GM18499 (cell line): ENCODE results near the gene SGSM2.
A peak's percentile ranks its signal among the peaks of the same experiment; 100 is the strongest.
"Not testable (repeated sequence)": the region's sequence is repeated elsewhere in the genome, so short reads cannot be mapped to it uniquely, and the experiment has no call there.

ENCODE experiments used
- ATAC-seq: cut with Tn5 transposase; IDR thresholded peaks from one replicate; pipeline ENCODE4 v1.9.1; 2021; ENCODE audit warnings: moderate number of reproducible peaks; ENCODE audit not compliant: insufficient read depth, unreplicated experiment

The SGSM2 gene

GRCh38 chr17:2336852-2337543 is at the start of gene SGSM2:
Gene SGSM2, plus strand, starts transcription at chr17:2337501. Its CDS starts 188 bp downstream, at chr17:2337689.
- no peak for ATAC-seq

DNA sequence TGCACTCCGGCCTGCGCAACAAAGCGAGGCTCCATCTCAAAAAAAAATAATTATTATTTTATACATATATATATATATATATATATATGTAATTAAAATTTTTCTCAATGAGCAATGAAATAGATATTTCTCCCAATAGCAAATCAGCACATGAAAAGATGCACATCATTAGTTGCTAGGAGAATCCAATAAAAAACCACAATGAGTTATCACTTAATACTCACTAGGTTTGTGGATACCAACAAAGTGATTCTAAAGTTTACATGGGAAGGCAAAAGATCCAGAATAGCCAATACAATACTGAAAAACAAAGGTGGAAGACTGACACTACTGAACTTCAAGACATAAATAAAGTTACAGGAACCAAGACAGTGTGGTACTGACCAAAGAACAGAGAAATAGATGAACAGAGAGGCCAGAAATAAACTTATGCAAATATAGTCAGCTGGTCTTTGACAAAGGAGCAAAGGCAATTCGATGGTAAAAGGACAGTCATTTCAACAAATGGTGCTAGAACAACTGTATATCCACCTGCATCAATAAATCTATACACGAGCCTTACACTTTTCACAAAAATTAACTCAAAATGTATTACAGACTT is 47.3 kb upstream of the SGSM2 start:
- ATAC-seq, result no peak

DNA sequence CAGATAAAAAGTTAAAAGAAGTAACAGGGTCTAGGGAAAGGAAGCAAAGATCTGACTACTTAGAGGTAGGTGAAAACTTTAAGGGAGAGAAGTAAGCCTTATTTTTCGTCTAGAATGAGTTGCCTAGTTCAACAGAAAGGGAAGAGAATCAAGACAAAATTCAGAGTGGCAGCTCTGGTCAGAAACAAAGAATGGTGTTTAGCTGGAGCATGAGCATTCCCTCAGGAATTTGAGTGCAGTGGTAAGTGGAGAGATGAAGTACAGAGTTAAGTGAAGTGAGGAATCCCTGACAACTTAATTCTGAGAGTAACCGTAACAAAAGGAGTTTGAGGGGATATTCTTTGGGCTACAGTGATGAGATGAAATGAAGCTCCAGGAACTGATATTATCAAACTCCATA is 45.2 kb upstream of the SGSM2 start:
- ATAC-seq, result no peak

DNA sequence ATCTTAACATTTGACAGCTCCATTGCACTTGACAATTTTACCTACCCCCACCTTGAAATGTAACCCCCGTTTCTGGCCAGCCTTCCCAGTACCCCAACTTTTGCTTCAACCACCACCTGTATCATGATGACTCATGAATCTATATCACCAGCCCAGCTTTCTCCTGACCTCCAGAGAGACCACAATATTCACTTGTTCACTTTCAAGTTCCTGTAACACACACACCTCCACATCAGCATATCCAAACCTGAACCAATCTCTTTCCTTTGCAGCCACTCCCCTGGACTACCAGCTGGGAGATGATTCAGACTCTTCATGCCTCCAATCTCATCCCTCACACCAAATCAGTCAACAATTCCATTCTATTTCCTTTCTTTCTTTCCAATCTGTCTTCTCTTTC is 41.7 kb upstream of the SGSM2 start:
- no peak for ATAC-seq

- ATAC-seq, result no peak
Measured at GRCh38 chr17:2297023-2297422, 40.3 kb upstream of the SGSM2 start.

GRCh38 chr17:2299136-2299535 is 38.2 kb upstream of the SGSM2 start:
- no peak for ATAC-seq

DNA sequence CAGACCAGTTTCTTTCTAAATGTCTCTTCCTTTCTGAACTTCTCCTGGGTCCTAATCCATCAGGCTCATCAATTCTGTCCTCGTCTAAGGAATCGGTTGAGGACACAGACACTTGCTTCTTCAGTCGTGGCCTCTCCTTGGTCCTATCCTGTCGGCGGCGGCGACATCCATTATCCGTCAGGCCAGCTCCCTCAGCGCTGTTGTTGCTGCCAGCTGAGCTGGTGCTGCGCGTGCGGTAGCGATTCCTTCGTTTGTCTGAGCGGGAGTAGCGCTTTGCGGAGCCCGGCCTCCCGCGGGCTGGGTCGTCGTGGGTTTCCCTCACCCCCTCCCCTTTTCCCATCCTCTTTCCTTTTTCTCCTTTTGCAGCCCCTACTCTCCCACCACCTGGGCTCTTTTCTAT is 37.5 kb upstream of the SGSM2 start:
- ATAC-seq, result no peak

- no peak for ATAC-seq
Measured at GRCh38 chr17:2302778-2303203, 34.5 kb upstream of the SGSM2 start.

DNA sequence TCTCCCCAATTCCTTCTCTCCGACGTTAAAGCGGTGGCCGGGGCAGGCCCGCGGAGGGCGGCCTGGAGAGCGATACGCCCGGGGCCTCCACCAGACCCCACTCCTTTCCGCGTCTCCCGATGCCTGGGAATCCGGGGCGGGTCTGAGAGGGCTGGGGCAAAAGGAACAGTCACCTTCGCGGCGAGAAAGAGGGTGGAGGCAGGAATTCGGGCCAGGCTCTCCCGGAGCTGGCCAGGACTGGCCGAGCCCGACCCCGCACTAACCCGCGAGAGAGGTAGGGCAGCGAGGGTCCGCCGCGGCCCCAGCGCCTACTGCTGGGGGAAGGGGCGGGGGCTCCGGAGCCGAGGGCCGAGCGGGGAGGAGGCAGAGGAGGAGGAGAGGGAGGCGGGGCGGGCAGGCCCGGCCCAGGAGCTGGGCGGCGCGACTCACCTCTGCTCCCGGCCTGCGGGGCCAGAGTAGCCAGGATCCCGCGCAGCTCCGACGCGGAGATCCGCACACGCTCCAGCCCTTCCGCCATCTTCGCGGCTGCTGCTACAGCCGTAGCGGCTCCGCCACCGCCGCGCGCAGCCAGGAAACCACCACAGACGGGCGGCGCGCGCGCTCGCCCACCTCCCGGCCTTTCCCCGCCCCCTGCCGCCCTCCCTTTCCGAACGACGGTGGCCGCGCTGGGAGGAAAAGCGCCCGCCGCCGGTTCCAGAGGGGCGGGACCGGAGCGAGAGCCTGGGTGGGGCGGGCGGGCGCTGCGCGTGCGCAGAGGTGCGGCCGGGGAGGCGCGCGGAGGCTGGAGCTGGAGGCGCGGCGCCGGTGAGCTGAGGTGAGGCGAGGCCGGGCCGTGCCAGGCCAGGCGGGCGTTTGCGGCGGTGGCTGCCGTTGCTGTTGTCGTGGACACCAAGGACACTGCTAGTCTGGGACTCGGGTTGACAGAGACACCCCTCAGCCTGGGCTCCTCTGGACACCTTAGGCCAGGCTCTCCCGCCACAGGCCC is 33.8 kb upstream of the SGSM2 start, which contains the start of the genes SMG6 and SRR:
SMG6 (minus strand) TSS at position 582 of the 985 bp plus-strand sequence; CDS start at position 517, 65 bp downstream.
SRR (plus strand) TSS at position 747 of the 985 bp plus-strand sequence. CDS start 11,611 bp downstream, outside the sequence.
- peak; percentile 44 for ATAC-seq

DNA sequence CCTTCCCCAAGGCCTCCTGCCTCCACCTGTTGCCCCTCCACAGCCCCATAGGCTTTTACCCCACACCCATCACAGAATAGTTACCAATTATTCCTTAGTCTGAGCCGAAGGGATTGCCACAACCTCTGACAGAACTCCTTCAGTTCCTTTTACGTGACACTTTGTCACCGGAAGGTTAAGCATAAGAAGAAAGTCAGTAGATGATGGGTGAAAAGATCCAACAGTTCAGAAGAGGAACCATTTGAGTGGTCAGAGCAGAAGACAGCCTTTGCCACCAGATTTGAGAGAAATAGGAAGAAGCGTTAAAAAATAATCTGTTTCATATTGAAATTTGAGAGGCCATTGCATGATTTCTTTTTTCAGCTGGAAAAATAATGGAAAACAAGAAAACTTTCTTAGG is 32.4 kb upstream of the SGSM2 start:
- ATAC-seq, result no peak

- ATAC-seq, result no peak
Measured at GRCh38 chr17:2309338-2310154, 27.8 kb upstream of the SGSM2 start.

GRCh38 chr17:2312736-2313135 is 24.6 kb upstream of the SGSM2 start:
- no peak for ATAC-seq

DNA sequence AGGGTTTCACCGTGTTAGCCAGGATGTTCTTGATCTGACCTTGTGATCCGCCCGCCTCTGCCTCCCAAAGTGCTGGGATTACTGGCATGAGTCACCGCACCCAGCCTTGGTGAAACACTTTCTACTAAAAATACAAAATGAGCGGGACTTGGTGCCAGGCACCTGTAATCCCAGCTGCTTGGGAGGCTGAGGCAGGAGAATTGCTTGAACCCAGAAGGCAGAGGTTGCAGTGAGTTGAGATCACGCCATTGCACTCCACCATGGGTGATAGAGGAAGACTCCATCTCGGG is 20.4 kb upstream of the SGSM2 start:
- not testable (repeated sequence) for ATAC-seq

DNA sequence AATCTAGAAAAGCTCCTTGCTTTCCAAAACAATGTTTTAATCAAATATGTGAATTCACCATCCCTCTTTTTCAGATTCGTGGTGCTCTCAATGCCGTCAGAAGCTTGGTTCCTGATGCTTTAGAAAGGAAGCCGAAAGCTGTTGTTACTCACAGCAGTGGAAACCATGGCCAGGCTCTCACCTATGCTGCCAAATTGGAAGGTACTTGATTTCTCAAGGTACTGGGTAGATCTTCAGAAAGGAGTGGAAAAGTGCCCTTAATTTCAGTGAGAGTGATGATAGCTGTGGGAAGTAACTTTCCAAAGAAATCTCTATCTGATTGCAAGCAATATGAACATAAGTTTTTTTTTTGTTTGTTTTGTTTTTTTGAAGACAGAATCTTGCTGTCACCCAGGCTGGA is 19.5 kb upstream of the SGSM2 start:
- ATAC-seq, result no peak

GRCh38 chr17:2319051-2319450 is 18.2 kb upstream of the SGSM2 start:
- no peak for ATAC-seq

- ATAC-seq, result no peak
Measured at GRCh38 chr17:2321399-2321798, 15.9 kb upstream of the SGSM2 start.

GRCh38 chr17:2323629-2324314 is 13.5 kb upstream of the SGSM2 start:
- ATAC-seq, result no peak

DNA sequence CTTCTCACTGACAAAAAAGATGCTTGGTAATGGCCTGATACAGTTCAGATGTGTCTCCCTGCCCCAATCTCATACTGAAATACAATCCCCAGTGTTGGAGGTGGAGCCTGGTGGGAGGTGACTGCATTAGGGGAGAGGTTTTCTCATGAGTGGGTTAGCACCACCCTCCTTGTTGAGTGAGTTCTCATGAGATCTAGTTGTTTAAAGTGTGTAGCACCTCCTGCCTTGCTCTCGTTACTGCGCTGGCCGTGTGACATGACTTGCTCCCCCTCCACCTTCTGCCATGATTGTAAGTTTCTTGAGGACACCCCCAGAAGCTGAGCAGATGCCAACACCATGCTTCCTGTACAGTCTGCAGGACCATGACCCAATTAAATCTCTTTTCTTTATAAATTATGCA is 6.0 kb upstream of the SGSM2 start:
- ATAC-seq, result no peak

- no peak for ATAC-seq
Measured at GRCh38 chr17:2335726-2336214, 1.5 kb upstream of the SGSM2 start.
